Activated naive CD8-positive, alpha-beta T cell treated with anti-CD3 and anti-CD28 coated beads, Interleukin-2, amount 50 U/mL, for 24 hours (primary cell): ENCODE data around the gene BET1.
A peak's percentile ranks its signal among the peaks of the same experiment; 100 is the strongest.
"Not testable (repeated sequence)": the region's sequence is repeated elsewhere in the genome, so short reads cannot be mapped to it uniquely, and the experiment has no call there.

Experiments
- ATAC-seq: fragments of 150-1000 bp; cut with Tn5 transposase; one replicate; pipeline ENCODE4 v1.10.0; 2021
- DNase-seq: peaks from one replicate; pipeline ENCODE4 v3.0.0; 2021
- H3K27ac Mint-ChIP-seq: one replicate; pipeline ENCODE4 v1.8.0; 2021; ENCODE audit warnings: mild to moderate bottlenecking, mixed read lengths
- H3K27me3 Mint-ChIP-seq: one replicate; pipeline ENCODE4 v1.8.0; 2021; ENCODE audit warnings: mixed read lengths
- H3K36me3 Mint-ChIP-seq: one replicate; pipeline ENCODE4 v1.8.0; 2021; ENCODE audit warnings: low read depth, mixed read lengths
- H3K4me1 Mint-ChIP-seq: one replicate; pipeline ENCODE4 v1.8.0; 2021; ENCODE audit warnings: mixed read lengths
- H3K4me3 Mint-ChIP-seq: one replicate; pipeline ENCODE4 v1.8.0; 2021; ENCODE audit warnings: mild to moderate bottlenecking, moderate library complexity, mixed read lengths
- H3K9me3 Mint-ChIP-seq: one replicate; pipeline ENCODE4 v1.8.0; 2021; ENCODE audit warnings: mixed read lengths

BET1 gene

DNA sequence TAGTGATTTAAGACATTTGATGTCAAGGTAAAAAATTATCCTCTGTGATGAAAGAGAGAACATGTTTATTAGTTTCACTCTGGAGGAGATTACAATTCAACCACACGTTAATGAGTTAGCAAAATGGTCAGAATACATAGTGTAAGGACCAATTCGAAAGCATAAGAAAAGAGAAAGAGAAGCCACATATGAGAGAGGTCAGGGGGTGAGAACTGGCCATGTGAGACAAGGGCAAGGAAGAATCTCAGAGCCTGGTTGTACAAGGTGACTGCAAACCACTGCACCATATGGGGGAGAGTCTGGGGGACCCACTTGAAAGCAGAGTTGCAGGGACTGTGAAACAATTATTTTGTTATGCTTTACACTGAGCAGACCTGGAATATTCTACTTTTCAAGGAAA is 27.7 kb upstream of the BET1 start:
- DNase-seq (no peak), ATAC-seq (no peak)
- Mint-ChIP-seq H3K4me1 (no peaks in the 10 kb centered on the region), H3K4me3 (no peak overlapping the region), H3K27me3 (peaks cover 17% of the 10 kb centered on the region), H3K9me3 (no peaks in the 10 kb centered on the region), H3K36me3 (no peaks in the 10 kb centered on the region), H3K27ac (no peak overlapping the region)

DNA sequence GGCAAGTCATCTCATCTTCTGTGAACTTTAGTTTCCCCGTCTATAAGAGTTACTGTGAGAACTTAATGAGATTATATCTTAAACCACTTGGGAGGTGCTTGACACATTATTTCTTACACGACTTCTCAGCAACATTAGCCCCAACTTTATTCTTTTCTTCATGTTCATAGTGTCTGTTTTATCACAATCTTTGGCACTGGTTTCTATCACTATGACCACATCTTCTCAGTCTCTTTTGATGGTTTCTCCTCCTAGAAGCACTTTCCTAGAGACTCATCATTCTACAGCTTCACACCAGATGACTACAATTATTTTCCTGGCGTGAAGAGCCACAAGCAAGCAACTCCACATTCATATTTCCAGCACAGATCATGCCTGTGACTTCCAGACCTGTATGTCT is 26.5 kb upstream of the BET1 start:
- no peak for ATAC-seq
- Mint-ChIP-seq H3K27ac (no peak overlapping the region), H3K4me1 (no peaks in the 10 kb centered on the region), H3K36me3 (no peaks in the 10 kb centered on the region), H3K27me3 (peaks cover 23% of the 10 kb centered on the region), H3K4me3 (no peak overlapping the region), H3K9me3 (no peaks in the 10 kb centered on the region)
- no peak for DNase-seq

DNA sequence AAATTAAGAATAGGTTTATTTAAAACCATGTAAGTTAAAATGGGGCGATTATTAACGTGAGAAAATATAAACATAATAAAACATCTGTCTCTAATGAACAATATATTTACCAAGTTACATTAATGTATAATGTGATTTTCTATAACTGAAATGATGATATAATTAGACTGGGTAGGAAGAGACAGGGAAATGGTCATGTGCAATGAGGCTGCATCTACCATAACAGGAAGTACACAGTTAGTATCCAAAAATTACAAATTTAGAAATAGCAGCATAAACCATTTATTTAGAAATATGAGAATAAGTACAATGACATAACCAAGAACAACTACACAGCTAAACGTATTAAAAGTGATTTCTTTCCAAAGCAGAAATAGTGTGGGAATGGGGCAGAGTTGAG is 25.8 kb upstream of the BET1 start:
- no peak for ATAC-seq
- DNase-seq, result no peak

DNA sequence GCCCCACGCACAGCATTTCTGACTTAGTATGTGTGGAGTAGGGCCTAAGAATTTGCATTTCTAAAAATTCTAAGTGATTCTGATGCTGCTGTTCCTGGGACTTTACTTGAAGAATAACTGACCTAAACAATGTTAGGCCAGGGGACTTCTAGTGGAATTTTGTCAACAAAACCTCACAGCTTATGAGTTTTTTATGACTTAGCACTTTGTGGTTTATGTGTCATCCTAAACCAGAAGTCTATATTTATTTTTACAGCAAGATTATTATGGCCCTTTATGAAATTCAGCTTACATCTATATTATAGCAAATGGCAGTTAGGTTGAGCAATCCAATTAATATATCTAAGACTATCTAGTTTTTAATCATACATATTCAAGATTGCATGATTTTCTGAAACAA is 24.6 kb upstream of the BET1 start:
- H3K9me3 Mint-ChIP-seq, result no peaks in the 10 kb centered on the region
- DNase-seq, result no peak
- no peaks in the 10 kb centered on the region for H3K4me1 Mint-ChIP-seq
- no peaks in the 10 kb centered on the region for H3K36me3 Mint-ChIP-seq
- ATAC-seq, result no peak
- no peak overlapping the region for H3K27ac Mint-ChIP-seq
- peaks cover 29% of the 10 kb centered on the region for H3K27me3 Mint-ChIP-seq
- H3K4me3 Mint-ChIP-seq, result no peak overlapping the region

More for the DNA sequence above, 25.8 kb upstream of the BET1 start:
- Mint-ChIP-seq H3K27ac (no peak overlapping the region), H3K4me3 (no peak overlapping the region), H3K9me3 (no peaks in the 10 kb centered on the region), H3K27me3 (peaks cover 27% of the 10 kb centered on the region), H3K4me1 (no peaks in the 10 kb centered on the region), H3K36me3 (no peaks in the 10 kb centered on the region)

DNA sequence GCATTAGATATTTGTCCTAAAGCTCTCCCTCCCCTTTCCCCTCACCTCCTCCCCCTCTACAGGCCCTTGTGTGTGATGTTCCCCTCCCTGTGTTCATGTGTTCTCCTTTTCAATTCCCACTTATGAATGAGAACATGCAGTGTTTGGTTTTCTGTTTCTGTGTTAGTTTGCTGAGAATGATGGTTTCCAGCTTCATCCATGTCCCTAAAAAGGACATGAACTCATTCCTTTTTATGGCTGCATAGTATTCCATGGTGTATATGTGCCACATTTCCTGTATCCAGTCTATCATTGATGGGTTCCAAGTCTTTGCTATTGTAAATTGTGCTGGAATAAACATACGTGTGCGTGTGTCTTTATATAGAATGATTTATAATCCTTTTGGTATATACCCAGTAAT is 22.5 kb upstream of the BET1 start:
- not testable (repeated sequence) for H3K4me3 Mint-ChIP-seq, H3K27ac Mint-ChIP-seq, ATAC-seq, H3K36me3 Mint-ChIP-seq, H3K9me3 Mint-ChIP-seq, DNase-seq, H3K4me1 Mint-ChIP-seq
- H3K27me3 Mint-ChIP-seq, result peaks cover 24% of the 10 kb centered on the region

DNA sequence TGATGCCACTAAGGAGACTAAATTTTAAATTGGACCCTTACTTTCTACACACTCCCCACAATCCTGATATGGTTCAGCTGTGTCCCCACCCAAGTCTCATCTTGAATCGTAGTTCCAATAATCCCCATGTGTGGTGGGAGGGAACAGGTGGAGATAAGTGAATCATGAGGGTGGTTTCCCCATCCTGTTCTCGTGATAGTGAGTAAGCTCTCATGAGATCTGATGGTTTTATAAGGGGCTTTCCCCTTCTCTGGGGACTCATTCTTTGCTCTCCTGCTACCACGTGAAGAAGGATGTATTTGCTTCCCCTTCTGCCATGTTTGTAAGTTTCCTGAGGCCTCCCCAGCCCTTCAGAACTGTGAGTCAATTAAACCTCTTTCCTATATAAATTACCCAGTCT is 18.4 kb upstream of the BET1 start:
- Mint-ChIP-seq H3K36me3 (peaks cover 2% of the 10 kb centered on the region), H3K4me3 (no peak overlapping the region), H3K9me3 (no peaks in the 10 kb centered on the region), H3K27ac (peak overlapping the region; percentile 70), H3K4me1 (peaks cover 3% of the 10 kb centered on the region), H3K27me3 (peaks cover 30% of the 10 kb centered on the region)
- DNase-seq (no peak), ATAC-seq (peak; percentile 98)

DNA sequence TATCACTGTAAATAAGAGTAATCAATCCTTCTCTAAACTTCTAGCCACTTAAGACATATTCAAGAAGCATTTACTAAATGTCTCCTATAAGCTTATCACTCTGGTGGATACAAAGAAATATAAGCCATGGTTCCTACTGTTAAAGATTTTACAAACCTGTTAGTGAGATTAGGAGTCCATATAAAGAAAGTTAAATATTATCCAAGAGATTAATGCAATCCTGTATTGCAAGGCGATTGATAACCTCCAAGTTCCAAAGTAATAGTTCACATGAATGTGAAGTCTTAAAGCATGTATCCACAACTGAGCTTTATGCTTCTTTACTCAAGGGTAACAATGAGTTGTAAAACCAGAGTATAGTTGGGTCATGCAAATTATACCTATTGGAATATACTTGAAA is 12.6 kb upstream of the BET1 start:
- no peaks in the 10 kb centered on the region for H3K9me3 Mint-ChIP-seq
- H3K4me3 Mint-ChIP-seq, result no peak overlapping the region
- no peaks in the 10 kb centered on the region for H3K4me1 Mint-ChIP-seq
- no peaks in the 10 kb centered on the region for H3K36me3 Mint-ChIP-seq
- DNase-seq (no peak), ATAC-seq (no peak)
- H3K27ac Mint-ChIP-seq, result no peak overlapping the region
- peaks cover 25% of the 10 kb centered on the region for H3K27me3 Mint-ChIP-seq

DNA sequence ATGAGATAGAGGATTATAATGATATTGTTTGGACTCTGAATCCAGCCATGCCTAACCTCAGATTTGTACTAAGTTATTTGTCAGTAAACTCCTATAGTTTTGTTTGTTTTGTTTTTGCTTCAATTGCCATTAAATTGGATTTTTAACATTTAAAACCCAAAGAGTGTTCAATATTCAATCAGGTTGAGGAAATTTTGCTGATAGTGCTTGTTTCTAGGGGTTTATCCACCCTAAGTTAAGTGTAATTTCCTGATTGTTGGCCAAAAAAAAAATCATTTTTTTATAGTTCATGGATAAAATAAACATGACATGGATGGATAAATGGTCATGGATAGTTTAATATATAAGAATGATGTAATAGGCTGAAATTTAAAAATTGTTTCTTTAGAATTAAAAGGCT is 11.4 kb upstream of the BET1 start:
- Mint-ChIP-seq H3K4me1 (no peaks in the 10 kb centered on the region), H3K27me3 (peaks cover 22% of the 10 kb centered on the region), H3K4me3 (no peak overlapping the region), H3K27ac (no peak overlapping the region), H3K36me3 (no peaks in the 10 kb centered on the region), H3K9me3 (no peaks in the 10 kb centered on the region)
- DNase-seq, result no peak
- ATAC-seq, result no peak

DNA sequence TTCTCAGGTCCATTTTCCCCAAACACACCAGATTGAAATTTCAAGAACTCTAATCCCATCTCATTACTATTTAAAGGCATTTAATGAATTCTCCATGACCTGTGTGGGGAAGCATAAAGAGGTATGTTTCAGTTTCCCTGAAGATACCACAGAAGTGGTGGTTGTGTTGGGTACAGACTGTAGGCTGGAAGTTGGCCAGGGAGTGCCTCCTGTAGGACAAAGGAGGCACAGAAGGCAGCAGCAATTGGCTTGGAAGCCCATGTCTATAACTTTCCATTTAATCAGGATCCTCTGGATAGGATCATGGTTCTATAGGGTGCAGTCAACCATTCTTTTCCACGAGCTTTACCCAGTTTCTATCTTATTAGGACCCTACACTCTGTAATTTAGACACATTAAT is 8.6 kb upstream of the BET1 start:
- Mint-ChIP-seq H3K36me3 (no peaks in the 10 kb centered on the region), H3K9me3 (no peaks in the 10 kb centered on the region), H3K27ac (no peak overlapping the region), H3K4me3 (no peak overlapping the region), H3K27me3 (peaks cover 15% of the 10 kb centered on the region), H3K4me1 (no peaks in the 10 kb centered on the region)
- DNase-seq (no peak), ATAC-seq (no peak)

DNA sequence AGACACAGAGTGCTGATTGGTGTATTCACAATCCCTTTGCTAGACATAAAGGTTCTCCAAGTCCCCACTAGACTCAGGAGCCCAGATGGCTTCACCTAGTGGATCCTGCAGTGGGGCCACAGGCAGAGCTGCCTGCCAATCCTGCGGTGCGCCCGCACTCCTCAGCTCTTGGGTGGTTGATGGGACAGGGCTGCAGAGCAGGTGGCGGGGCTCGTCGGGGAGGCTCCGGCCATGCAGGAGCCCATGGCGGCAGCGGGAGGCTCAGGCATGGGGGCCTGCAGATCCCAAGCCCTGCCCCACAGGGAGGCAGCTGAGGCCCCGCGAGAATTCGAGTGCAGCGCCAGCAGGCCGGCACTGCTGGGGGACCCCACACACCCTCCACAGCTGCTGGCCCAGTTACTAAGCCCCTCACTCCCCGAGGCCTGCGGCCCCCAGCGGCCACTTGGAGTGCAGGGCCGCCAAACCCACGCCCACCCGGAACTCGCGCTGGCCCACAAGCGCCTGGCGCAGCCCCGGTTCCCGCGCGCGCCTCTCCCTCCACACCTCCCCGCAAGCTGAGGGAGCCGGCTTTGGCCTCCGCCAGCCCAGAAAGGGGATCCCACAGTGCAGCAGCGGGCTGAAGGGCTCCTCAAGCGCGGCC is 7.7 kb upstream of the BET1 start:
- DNase-seq (no peak), ATAC-seq (no peak)
- H3K4me1 Mint-ChIP-seq, result no peaks in the 10 kb centered on the region
- H3K27me3 Mint-ChIP-seq, result peaks cover 19% of the 10 kb centered on the region
- H3K9me3 Mint-ChIP-seq, result no peaks in the 10 kb centered on the region
- H3K27ac Mint-ChIP-seq, result no peak overlapping the region
- no peak overlapping the region for H3K4me3 Mint-ChIP-seq
- no peaks in the 10 kb centered on the region for H3K36me3 Mint-ChIP-seq

DNA sequence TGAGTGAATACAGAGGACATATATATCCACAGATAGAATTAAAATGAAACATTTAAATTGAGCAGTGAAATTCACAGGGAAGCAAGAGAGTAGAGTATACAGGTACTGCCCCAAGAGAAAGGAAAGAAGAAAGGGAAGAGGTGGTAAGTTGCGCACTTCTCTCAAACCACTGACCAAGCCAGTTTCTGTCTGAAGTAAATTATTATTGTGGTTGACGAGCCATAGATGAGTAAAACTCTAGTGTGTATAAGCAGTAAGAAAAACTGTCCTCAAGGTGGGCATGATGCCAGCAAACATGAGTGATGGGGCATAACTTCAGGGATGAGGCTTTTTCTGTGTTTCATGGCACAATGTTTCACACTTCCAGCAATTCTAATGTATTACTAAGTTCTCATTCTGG is 4.4 kb upstream of the BET1 start:
- peaks cover 13% of the 10 kb centered on the region for H3K27me3 Mint-ChIP-seq
- no peak for ATAC-seq
- no peaks in the 10 kb centered on the region for H3K9me3 Mint-ChIP-seq
- H3K4me1 Mint-ChIP-seq, result peaks cover 11% of the 10 kb centered on the region
- H3K27ac Mint-ChIP-seq, result peak overlapping the region; percentile 19
- no peak overlapping the region for H3K4me3 Mint-ChIP-seq
- no peak for DNase-seq
- no peaks in the 10 kb centered on the region for H3K36me3 Mint-ChIP-seq

DNA sequence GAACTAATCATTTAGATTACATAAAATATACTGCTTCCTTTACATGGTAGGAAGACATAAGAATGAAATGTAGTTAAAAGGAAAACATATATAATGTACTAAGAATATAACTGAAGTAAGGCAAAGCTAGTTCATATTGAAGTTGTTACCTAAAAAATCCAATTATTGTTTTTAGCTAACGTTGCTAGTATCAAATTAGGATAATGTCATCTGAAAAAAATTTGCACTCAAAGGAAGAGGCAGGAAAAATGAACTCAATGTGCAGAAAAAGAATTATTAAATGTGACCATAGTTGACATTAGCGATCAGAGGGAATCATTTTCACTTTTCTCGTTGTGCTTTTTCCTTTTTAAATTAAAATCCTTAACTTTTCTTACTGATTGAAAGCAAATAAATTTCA is 1.6 kb upstream of the BET1 start:
- Mint-ChIP-seq H3K27ac (no peak overlapping the region), H3K36me3 (no peaks in the 10 kb centered on the region), H3K27me3 (peaks cover 12% of the 10 kb centered on the region), H3K4me3 (no peak overlapping the region), H3K9me3 (no peaks in the 10 kb centered on the region), H3K4me1 (peaks cover 34% of the 10 kb centered on the region)
- DNase-seq (no peak), ATAC-seq (no peak)

DNA sequence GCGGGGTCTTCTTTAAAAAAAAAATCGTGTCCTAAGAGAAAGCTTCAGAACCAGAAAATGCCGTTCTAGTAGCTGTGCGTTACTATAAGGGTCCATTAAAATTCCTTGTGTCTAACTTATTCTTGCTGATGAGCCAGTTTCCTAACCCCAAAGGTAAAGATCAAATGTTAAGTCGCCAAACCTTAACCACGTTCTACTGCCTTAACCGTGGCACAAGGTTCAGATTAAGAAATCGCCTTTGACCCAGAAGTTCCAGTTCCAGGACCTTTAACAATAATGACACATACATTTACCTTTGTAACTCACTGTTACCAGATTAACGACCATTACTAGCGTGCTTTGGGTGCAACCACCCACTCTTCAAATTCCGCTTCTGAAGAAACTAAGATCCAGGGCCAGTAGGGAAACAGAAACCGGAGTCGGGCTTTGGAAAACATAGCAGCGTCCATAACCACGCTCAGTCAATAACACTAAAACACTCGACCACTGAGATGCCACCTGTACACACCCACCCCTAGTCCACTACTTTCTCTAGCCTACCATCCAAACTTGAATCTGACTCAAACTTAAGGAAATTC is 620 bp downstream of the BET1 start:
- Mint-ChIP-seq H3K4me3 (peak overlapping the region; percentile 98), H3K4me1 (peaks cover 40% of the 10 kb centered on the region), H3K36me3 (peaks cover 3% of the 10 kb centered on the region), H3K27ac (peak overlapping the region; percentile 98), H3K9me3 (no peaks in the 10 kb centered on the region), H3K27me3 (peaks cover 12% of the 10 kb centered on the region)
- DNase-seq (peak; percentile 11), ATAC-seq (peak; percentile 21)

DNA sequence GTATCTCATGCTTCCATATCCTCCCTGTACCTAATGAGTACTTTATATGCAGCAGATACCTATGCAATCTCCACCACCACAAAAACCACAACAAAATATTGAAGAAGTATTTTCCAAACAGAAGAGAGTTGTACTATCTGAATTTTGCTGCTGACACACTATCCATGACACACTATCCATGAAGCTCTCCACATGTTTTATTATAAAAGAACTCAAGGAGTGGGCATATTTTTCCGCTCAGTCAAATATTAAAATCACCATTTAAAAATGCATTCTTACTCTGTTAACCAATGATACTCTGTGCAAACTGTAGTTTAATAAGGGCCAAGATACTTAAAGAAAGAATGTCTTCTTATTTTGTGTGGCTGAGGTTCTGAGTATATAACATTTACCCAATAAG is 2.8 kb downstream of the BET1 start:
- peaks cover 6% of the 10 kb centered on the region for H3K27me3 Mint-ChIP-seq
- H3K4me3 Mint-ChIP-seq, result no peak overlapping the region
- DNase-seq, result no peak
- peaks cover 40% of the 10 kb centered on the region for H3K4me1 Mint-ChIP-seq
- no peak for ATAC-seq
- no peaks in the 10 kb centered on the region for H3K9me3 Mint-ChIP-seq
- no peak overlapping the region for H3K27ac Mint-ChIP-seq
- peaks cover 10% of the 10 kb centered on the region for H3K36me3 Mint-ChIP-seq

DNA sequence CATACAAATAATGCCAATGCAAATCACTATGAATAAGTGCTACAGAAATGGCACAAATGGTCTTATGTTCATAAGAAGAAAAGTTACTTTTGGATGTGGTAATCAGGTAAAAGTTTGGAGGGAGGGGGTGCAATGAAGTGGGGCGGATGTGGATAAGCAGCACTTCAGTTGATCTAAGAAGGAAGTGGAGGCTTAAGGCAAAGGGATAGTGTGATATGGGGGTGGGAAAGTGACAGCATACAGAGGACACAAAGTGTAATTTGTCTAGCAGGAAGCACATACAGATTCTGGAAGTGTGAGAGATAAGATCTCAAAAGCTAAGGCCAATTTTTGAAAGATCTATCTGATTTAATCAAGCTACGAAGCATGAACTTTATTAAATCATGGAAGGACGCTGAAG is 6.3 kb downstream of the BET1 start:
- H3K36me3 Mint-ChIP-seq, result peaks cover 18% of the 10 kb centered on the region
- DNase-seq (no peak), ATAC-seq (no peak)
- H3K4me3 Mint-ChIP-seq, result no peak overlapping the region
- no peak overlapping the region for H3K27ac Mint-ChIP-seq
- H3K9me3 Mint-ChIP-seq, result no peaks in the 10 kb centered on the region
- no peaks in the 10 kb centered on the region for H3K27me3 Mint-ChIP-seq
- H3K4me1 Mint-ChIP-seq, result peaks cover 23% of the 10 kb centered on the region
